GM06990 (cell line): Measurements from ENCODE around the gene CCHCR1.

ENCODE experiments used
- DNase-seq: peaks from one replicate; pipeline ENCODE4 v3.0.0-alpha.2; 2011; ENCODE audit not compliant: insufficient read length; ENCODE audit errors: extremely low read depth
- H3K27me3 ChIP-seq: replicated peaks from 2 replicates; pipeline ENCODE4 v1.6.0; 2011; ENCODE audit warnings: low read length; ENCODE audit not compliant: control insufficient read depth, insufficient read depth
- H3K36me3 ChIP-seq: 2 replicates; pipeline ENCODE4 v1.5.1; 2011; ENCODE audit warnings: low read length; ENCODE audit not compliant: control insufficient read depth, insufficient read depth
- H3K4me3 ChIP-seq: replicated peaks from 2 replicates; pipeline ENCODE4 v1.5.1; 2011; ENCODE audit warnings: low read depth, mild to moderate bottlenecking, control low read depth, low read length
- TF ChIP-seq, protein P1 (sequence below): IDR thresholded peaks from 2 replicates; pipeline ENCODE4 v1.5.1; 2011; ENCODE audit warnings: low read length, control low read depth, mild to moderate bottlenecking, inconsistent platforms; ENCODE audit not compliant: insufficient read depth, poor library complexity, severe bottlenecking

The CCHCR1 gene

DNA sequence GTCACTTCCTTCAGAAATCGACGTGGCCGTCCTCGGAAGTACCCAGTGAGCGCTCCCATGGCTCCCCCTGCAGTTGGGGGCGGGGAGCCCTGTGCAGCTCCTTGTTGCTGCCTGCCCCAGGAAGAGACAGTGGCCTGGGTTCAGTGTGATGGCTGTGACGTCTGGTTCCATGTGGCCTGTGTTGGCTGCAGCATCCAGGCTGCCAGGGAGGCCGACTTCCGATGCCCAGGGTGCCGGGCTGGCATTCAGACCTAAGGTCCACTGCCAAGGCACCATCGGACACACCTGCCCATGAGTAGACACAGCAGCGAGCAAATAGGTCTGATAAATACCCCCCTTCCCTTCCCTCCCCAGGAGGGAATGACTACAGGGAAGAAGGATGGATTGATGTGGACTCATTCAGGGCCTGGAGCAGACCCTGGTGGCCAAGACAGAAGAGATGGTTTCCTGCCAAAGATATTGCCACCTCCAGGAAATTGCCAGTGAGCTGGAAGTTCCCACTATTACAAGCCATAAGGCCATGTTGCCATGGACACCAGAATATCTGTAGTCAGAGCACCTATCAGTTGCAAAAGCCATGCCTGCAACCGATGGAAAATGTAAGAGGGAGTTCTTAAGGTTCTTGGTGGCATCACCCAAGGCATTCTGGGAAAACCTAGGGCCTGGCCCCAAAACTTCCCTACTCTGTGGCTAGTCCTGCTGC, 5.0 kb upstream of the CCHCR1 start:
- DNase-seq, result no peak
- Histone ChIP-seq H3K4me3 (no peak overlapping the region), H3K27me3 (no peaks in the 10 kb centered on the region), H3K36me3 (peaks cover 3% of the 10 kb centered on the region; the same call in 1 of the 2 replicates)
- TF ChIP-seq, protein P1, sequence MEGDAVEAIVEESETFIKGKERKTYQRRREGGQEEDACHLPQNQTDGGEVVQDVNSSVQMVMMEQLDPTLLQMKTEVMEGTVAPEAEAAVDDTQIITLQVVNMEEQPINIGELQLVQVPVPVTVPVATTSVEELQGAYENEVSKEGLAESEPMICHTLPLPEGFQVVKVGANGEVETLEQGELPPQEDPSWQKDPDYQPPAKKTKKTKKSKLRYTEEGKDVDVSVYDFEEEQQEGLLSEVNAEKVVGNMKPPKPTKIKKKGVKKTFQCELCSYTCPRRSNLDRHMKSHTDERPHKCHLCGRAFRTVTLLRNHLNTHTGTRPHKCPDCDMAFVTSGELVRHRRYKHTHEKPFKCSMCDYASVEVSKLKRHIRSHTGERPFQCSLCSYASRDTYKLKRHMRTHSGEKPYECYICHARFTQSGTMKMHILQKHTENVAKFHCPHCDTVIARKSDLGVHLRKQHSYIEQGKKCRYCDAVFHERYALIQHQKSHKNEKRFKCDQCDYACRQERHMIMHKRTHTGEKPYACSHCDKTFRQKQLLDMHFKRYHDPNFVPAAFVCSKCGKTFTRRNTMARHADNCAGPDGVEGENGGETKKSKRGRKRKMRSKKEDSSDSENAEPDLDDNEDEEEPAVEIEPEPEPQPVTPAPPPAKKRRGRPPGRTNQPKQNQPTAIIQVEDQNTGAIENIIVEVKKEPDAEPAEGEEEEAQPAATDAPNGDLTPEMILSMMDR, result no peak

DNA sequence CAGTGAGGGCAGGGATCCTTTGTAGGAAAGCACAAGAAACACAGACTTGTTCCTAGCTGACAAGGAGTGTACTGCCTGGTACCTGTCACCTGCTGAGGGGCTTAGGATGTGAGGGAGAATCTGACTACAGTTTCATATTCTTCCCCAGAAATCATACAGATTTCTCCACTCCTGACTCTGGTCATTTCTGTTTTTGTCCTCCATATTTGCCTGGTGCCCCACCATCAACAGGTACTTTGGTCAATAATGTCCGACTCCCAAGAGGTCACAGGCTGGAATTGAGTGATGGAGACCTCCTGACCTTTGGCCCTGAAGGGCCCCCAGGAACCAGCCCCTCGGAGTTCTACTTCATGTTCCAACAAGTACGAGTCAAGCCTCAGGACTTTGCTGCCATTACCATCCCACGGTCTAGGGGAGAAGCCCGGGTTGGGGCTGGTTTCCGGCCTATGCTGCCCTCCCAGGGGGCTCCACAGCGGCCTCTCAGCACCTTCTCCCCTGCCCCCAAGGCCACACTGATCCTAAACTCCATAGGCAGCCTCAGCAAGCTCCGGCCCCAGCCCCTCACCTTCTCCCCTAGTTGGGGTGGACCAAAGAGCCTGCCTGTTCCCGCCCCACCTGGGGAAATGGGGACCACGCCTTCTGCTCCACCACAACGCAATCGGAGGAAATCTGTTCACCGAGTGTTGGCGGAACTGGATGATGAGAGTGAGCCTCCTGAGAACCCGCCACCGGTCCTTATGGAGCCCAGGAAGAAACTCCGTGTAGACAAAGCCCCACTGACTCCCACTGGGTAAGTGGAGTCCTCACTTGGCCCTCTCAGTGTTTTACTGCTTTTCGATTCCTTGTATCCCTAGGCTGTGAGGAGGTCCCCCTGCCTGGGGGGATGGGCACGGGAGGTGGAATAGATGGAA, 3.9 kb upstream of the CCHCR1 start:
- H3K27me3 ChIP-seq, result no peaks in the 10 kb centered on the region
- no peak overlapping the region for H3K4me3 ChIP-seq
- H3K36me3 ChIP-seq, result peaks cover 3% of the 10 kb centered on the region; the same call in 1 of the 2 replicates
- TF ChIP-seq, protein P1, result no peak
- DNase-seq, result no peak

DNA sequence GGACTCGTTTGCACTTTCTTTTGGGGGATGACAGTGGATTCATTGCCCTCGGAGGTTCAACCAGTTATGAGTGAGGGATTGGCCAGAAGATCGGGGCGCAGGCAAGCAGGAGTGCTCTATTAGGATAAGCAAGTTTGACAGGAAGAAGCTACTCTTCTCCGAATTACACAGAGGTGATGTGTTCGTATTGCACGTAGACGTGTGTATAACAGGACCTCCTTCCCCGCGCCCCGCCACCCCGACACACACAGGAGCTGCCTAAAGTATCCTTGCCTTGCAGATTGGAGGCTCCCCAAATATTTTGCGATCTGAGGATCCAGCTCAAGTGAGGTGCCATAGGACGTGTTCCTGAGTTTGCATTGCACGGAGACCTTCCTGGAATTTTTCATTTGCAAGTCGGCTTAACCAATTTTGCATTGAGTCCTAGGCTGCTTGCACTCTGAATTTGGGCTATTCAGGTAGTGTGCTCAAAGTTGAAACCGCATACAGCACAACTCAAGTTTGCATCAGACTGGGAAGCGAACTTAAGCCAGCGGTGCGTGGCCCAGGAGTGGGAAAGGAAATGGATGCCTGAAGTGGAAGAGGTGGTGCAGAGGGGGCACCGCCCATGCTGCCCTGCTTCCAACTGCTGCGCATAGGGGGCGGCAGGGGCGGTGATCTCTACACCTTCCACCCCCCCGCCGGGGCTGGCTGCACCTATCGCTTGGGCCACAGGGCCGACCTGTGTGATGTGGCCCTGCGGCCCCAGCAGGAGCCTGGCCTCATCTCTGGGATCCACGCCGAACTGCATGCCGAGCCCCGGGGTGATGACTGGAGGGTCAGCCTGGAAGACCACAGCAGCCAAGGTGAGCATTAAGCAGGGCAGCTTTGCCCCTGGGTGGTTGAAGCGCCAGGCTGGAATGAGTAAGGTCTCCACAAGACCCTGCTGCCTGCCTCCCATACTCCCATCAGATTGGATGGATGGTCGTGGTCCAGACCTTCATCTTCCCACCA, 1.6 kb upstream of the CCHCR1 start:
- Histone ChIP-seq H3K36me3 (peaks cover 3% of the 10 kb centered on the region; the same call in 1 of the 2 replicates), H3K4me3 (peak overlapping the region; percentile 86), H3K27me3 (no peaks in the 10 kb centered on the region)
- TF ChIP-seq, protein P1, result peak; percentile 41
- DNase-seq, result peak; percentile 58

DNA sequence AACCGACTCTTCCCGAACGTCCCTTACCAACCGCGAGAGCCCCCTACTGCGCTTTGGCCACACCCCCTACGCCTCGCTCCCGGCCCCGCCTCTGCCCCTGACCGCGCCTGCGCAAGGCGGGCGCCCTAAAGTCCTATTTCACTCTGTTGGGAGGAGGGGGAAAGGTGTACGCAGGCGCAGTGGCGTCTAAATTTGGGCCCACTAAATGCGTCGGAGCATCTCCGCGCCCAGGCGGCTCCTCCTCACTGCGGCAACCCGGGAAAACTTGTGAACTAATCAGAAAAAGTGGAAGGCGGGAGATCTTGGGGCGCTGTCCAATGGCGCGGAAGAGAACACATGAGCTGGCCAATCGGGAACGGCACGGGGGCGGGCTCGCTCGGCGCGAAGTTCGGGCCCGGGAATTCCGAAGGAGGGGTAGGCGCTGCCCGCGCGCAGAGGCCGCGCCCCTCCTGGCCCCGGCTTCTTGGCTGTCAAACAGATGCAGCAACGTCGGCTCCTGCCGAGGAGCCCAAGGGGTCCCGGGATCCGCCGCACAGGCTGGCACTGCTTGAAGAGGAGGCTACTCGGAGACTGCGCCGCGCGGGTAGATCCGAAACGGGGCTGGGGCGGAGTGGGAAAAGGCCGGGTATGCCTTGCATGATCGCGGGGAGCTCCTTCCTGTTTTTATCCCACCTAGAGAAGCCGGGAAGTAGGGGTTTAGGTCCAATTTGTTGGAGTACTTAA, 699 bp upstream of the CCHCR1 start, which contains the start of gene TCF19:
Gene TCF19 (plus strand): TSS at position 450 of the 723 bp plus-strand sequence. CDS start 881 bp downstream, outside the sequence.
- TF ChIP-seq, protein P1, result no peak
- H3K36me3 ChIP-seq, result peaks cover 3% of the 10 kb centered on the region; the same call in 1 of the 2 replicates
- H3K27me3 ChIP-seq, result no peaks in the 10 kb centered on the region
- peak; percentile 97 for DNase-seq
- peak within 1 kb of the TSS; percentile 86 for H3K4me3 ChIP-seq
